ENCODE measurements around the gene FBXL14. TPM values are rescaled to one million over a fixed set of nuclear protein-coding genes. Genes with fewer than 3 reads are reported as not detected.
A peak's percentile ranks its signal among the peaks of the same experiment; 100 is the strongest.

Gene FBXL14
- total and polyA plus RNA-seq, 2 of the 13 experiments (the other 11 are each of a cell fraction or from before 2014, with no cell fraction given): 7.0 to 7.4 TPM

DNA sequence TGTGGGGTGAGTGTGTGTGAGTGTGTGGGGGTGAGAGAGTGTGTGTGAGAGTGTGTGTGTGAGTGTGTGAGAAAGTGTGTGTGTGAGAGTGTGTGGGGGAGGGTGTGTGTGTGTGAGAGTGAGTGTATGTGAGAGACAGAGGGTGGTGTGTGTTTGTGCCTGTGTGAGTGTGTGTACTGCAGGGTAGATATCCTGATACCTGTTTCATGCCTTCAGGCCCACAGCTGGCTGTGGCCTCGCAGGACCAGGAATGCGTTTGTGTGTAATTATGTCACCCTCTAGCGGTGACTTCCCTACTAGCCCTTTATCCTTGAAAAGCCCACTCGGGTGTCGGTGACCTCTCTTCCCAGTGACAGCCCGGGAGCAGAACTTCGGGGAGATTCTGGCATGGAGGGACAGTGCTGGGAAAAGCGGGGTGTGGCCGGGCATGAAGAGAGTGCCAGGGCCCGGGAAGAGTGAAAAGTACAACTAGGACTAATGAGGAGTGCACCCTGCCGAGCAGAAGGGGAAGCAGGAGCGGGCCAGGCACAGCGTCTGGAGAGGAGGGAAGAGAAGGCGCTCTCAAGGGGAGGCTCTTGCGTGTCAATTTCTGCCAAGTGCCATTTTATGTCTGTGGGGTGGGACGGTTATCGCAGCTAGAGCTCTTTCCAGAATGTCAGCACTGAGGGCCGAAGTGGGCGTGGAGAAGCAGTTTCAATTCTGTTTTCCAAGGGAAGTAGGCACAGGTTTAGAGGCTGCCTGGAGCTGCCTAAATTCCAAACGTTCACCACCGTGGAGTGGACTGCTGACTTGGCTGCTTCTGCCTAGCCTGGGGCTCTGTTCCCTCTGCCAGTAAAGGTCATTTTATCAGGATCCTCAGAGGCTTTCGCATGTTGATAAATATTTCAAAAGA, 11.0 kb upstream of the FBXL14 start (continued):
- TF ChIP-seq ZNF776 (CRISPR knock-in tag; IDR thresholded peaks at IDR 0.05) (no peak), POGZ (CRISPR knock-in tag; IDR thresholded peaks at IDR 0.05) (no peak), SMAD3 (CRISPR knock-in tag; IDR thresholded peaks at IDR 0.05) (no peak)
- TF ChIP-seq, protein P1, sequence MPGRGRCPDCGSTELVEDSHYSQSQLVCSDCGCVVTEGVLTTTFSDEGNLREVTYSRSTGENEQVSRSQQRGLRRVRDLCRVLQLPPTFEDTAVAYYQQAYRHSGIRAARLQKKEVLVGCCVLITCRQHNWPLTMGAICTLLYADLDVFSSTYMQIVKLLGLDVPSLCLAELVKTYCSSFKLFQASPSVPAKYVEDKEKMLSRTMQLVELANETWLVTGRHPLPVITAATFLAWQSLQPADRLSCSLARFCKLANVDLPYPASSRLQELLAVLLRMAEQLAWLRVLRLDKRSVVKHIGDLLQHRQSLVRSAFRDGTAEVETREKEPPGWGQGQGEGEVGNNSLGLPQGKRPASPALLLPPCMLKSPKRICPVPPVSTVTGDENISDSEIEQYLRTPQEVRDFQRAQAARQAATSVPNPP (CRISPR knock-in tag; IDR thresholded peaks at IDR 0.05): no peak

DNA sequence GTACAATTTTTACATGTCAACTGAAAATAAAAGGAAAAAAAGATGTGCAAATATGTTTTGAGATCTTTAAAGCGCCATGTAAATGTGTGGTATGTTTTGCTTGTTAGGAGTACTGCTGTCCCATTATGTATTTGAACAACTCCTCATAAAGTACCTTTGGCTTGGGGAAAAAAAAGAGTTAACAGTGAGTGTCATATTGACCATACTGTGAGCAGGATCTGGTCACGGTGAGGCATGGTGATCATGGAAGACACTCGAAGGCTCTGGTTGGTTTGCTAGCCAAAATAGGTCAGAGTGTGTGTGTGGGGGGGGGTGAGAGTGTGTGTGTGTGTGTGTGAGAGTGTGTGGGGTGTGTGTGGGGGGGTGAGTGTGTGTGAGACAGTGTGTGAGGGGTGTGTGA, 10.1 kb upstream of the FBXL14 start:
- ChIA-PET POLR2A (no interaction called here), CTCF (ENCODE audit: low intra/inter-chr PET ratio, low total read pairs) (interaction anchor here (0.7 kb wide), 1 partner anchor 487 kb away, joined by 3 read pairs; no protein-coding TSS in a partner anchor)
- in situ Hi-C loops (cut with HindIII; ENCODE audit: extremely low pct_ligation_motif_present, low pct_unique_long_range_greater_than_20kb) (no loop called here), intact Hi-C loops (cut with micrococcal nuclease; ENCODE audit: unreplicated experiment) (loop anchor here (10.0 kb wide), 1 partner anchor 1030 kb away; no protein-coding TSS in a partner anchor)
- Histone ChIP-seq H3K4me1 (ENCODE audit: insufficient read depth, low read length) (peaks cover 72% of the 10 kb centered on the region), H4K20me1 (ENCODE audit: insufficient read depth, low read length) (no peaks in the 10 kb centered on the region), H3K4me3 (replicated peaks in 1 of 3; ENCODE audit: insufficient read depth in 1 of 3, low read depth in 2 of 3, low read length in 3 of 3) (no peak overlapping the region), H3K9me3 (ENCODE audit: low read length) (no peaks in the 10 kb centered on the region), H2AFZ (ENCODE audit: low read length) (no peak overlapping the region), H3K79me2 (ENCODE audit: insufficient read depth, low read length) (no peaks in the 10 kb centered on the region), H3K9ac (ENCODE audit: insufficient read depth, low read depth, low read length) (no peak overlapping the region), H3K27me3 (ENCODE audit: control insufficient read depth in 1 of 2, insufficient read depth in 2 of 2, low read length in 2 of 2) (peaks cover 0 to 9% of the 10 kb centered on the region in 2 experiments; a peak in 2 of 5 replicates), H3K27ac (ENCODE audit: extremely low read length, insufficient read depth, low read length) (no peak overlapping the region), H3K4me2 (ENCODE audit: low read depth, low read length) (no peak overlapping the region), H3K36me3 (replicated peaks in 1 of 2; ENCODE audit: control insufficient read depth in 1 of 2, insufficient read depth in 2 of 2, low read length in 2 of 2) (no peaks in the 10 kb centered on the region)
- TF ChIP-seq ZNF652 (CRISPR knock-in tag; IDR thresholded peaks at IDR 0.05; ENCODE audit: borderline replicate concordance, low read depth) (peak; percentile 71), ZNF251 (CRISPR knock-in tag; IDR thresholded peaks at IDR 0.05) (no peak), RFXANK (CRISPR knock-in tag; IDR thresholded peaks at IDR 0.05) (no peak), ZNF34 (CRISPR knock-in tag; IDR thresholded peaks at IDR 0.05; ENCODE audit: borderline replicate concordance) (no peak), MLLT10 (CRISPR knock-in tag; IDR thresholded peaks at IDR 0.05) (no peak)
- TF ChIP-seq, protein P2, sequence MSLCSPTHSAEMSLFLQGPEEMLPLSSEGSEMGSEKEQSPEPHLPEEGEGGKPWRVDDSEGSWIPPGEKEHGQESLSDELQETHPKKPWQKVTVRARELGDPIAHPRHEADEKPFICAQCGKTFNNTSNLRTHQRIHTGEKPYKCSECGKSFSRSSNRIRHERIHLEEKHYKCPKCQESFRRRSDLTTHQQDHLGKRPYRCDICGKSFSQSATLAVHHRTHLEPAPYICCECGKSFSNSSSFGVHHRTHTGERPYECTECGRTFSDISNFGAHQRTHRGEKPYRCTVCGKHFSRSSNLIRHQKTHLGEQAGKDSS (CRISPR knock-in tag; IDR thresholded peaks at IDR 0.05; ENCODE audit: borderline replicate concordance, low read depth): no peak
- TF ChIP-seq, protein P3, sequence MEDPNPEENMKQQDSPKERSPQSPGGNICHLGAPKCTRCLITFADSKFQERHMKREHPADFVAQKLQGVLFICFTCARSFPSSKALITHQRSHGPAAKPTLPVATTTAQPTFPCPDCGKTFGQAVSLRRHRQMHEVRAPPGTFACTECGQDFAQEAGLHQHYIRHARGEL (CRISPR knock-in tag; IDR thresholded peaks at IDR 0.05): no peak
- TF ChIP-seq, protein P4, sequence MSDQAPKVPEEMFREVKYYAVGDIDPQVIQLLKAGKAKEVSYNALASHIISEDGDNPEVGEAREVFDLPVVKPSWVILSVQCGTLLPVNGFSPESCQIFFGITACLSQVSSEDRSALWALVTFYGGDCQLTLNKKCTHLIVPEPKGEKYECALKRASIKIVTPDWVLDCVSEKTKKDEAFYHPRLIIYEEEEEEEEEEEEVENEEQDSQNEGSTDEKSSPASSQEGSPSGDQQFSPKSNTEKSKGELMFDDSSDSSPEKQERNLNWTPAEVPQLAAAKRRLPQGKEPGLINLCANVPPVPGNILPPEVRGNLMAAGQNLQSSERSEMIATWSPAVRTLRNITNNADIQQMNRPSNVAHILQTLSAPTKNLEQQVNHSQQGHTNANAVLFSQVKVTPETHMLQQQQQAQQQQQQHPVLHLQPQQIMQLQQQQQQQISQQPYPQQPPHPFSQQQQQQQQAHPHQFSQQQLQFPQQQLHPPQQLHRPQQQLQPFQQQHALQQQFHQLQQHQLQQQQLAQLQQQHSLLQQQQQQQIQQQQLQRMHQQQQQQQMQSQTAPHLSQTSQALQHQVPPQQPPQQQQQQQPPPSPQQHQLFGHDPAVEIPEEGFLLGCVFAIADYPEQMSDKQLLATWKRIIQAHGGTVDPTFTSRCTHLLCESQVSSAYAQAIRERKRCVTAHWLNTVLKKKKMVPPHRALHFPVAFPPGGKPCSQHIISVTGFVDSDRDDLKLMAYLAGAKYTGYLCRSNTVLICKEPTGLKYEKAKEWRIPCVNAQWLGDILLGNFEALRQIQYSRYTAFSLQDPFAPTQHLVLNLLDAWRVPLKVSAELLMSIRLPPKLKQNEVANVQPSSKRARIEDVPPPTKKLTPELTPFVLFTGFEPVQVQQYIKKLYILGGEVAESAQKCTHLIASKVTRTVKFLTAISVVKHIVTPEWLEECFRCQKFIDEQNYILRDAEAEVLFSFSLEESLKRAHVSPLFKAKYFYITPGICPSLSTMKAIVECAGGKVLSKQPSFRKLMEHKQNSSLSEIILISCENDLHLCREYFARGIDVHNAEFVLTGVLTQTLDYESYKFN (CRISPR knock-in tag; conservative IDR thresholded peaks at IDR 0.05): no peak
- no TSS peak for BruUV-seq (replicated peaks)
- FAIRE-seq (no peak), ATAC-seq (no peak), DNase-seq (ENCODE audit: low spot score) (no peak)
- 14% methylated on average over 3 of the region's 3 CpGs for WGBS (ENCODE audit: low lambda C conversion rate)

Measured in HepG2 (cell line).